ENCODE results near the gene PSRC1.

DNA sequence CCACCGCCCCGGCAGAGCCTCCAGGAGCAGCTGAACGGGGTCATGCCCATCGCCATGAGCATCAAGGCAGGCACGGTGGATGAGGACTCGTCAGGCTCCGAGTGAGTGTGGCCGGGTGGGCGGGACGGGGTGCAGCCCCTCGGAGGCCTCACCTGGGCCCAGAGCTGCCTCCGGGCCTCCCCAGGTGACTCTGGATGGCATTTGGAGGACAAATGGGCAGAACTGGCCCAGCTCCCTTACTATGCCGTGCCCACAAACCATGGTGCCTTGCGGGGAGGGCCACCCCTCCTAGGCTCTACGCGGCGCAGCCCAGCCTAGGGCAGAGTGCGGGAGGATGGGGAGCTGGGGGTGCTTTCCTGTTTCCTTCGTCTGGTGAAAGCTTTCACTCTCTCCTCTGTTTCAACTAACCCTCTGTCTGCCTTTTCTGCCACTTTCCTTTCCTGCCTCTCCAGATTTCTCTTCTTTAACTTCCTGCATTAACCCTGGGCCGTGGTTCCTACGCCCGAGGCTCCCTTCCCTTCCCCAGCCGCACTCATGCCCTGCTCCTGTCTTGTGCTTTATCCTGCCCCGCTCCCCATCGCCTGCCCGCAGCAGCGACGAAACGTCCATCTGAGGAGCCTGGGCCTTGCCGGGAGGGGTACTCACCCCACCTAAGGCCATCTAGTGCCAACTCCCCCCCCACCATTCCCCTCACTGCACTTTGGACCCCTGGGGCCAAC is 9.2 kb downstream of the PSRC1 start:
- TF ChIP-seq, protein P1, sequence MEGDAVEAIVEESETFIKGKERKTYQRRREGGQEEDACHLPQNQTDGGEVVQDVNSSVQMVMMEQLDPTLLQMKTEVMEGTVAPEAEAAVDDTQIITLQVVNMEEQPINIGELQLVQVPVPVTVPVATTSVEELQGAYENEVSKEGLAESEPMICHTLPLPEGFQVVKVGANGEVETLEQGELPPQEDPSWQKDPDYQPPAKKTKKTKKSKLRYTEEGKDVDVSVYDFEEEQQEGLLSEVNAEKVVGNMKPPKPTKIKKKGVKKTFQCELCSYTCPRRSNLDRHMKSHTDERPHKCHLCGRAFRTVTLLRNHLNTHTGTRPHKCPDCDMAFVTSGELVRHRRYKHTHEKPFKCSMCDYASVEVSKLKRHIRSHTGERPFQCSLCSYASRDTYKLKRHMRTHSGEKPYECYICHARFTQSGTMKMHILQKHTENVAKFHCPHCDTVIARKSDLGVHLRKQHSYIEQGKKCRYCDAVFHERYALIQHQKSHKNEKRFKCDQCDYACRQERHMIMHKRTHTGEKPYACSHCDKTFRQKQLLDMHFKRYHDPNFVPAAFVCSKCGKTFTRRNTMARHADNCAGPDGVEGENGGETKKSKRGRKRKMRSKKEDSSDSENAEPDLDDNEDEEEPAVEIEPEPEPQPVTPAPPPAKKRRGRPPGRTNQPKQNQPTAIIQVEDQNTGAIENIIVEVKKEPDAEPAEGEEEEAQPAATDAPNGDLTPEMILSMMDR (IDR thresholded peaks at IDR 0.05) = no peak
- no peak for TF ChIP-seq EZH2 (IDR thresholded peaks at IDR 0.05)

Data from neural progenitor cell (in vitro differentiated cells).